ENCODE data around the gene REM2. TPM values are rescaled to one million over a fixed set of nuclear protein-coding genes. Genes with fewer than 3 reads are reported as not detected.

The REM2 gene
- total RNA-seq, 1 donor from 2014 or later, result 0.79 TPM

GRCh38 chr14:22845821-22846625 is 37.0 kb upstream of the REM2 start:
- Mint-ChIP-seq H3K27ac (ENCODE audit: unreplicated experiment) (peak overlapping the region; percentile 12), H3K27me3 (ENCODE audit: low read depth, unreplicated experiment) (no peaks in the 10 kb centered on the region), H3K9me3 (ENCODE audit: unreplicated experiment) (peaks cover 4% of the 10 kb centered on the region), H3K4me3 (ENCODE audit: unreplicated experiment) (no peak overlapping the region), H3K36me3 (ENCODE audit: low read depth, unreplicated experiment) (peaks cover 19% of the 10 kb centered on the region), H3K4me1 (ENCODE audit: low read depth, unreplicated experiment) (peaks cover 22% of the 10 kb centered on the region)
- Histone ChIP-seq H3K4me3 (ENCODE audit: insufficient read depth, low read depth, low read length) (no peak overlapping the region), H3K4me2 (ENCODE audit: low read length) (peak overlapping the region; percentile 33), H3K27ac (ENCODE audit: low read depth, low read length) (peak overlapping the region; percentile 74), H3K36me3 (ENCODE audit: insufficient read depth, low read length) (peaks cover 50% of the 10 kb centered on the region), H3K9ac (ENCODE audit: low read length) (peak overlapping the region; percentile 74), H3K4me1 (ENCODE audit: insufficient read depth, low read length) (peaks cover 53% of the 10 kb centered on the region), H3K27me3 (ENCODE audit: insufficient read depth, low read length) (no peaks in the 10 kb centered on the region), H4K20me1 (ENCODE audit: insufficient read depth, low read length) (peaks cover 52% of the 10 kb centered on the region), H3K79me2 (ENCODE audit: insufficient read depth, low read length) (peaks cover 50% of the 10 kb centered on the region), H3K9me3 (ENCODE audit: insufficient read depth, low read depth, low read length) (no peaks in the 10 kb centered on the region), H2AFZ (ENCODE audit: low read depth, low read length) (no peak overlapping the region)
- no peak for FAIRE-seq
- no peak for TF ChIP-seq CTCF (IDR thresholded peaks at IDR 0.05; ENCODE audit: insufficient read depth, low read depth, low read length)
- TF ChIP-seq EZH2 (IDR thresholded peaks at IDR 0.05; ENCODE audit: insufficient read depth, low read length), result no peak
- no peak for DNase-seq (ENCODE audit: low read depth)

- Mint-ChIP-seq H3K4me3 (ENCODE audit: unreplicated experiment) (no peak overlapping the region), H3K27me3 (ENCODE audit: low read depth, unreplicated experiment) (no peaks in the 10 kb centered on the region), H3K27ac (ENCODE audit: unreplicated experiment) (no peak overlapping the region), H3K4me1 (ENCODE audit: low read depth, unreplicated experiment) (peaks cover 26% of the 10 kb centered on the region), H3K9me3 (ENCODE audit: unreplicated experiment) (peaks cover 4% of the 10 kb centered on the region), H3K36me3 (ENCODE audit: low read depth, unreplicated experiment) (peaks cover 14% of the 10 kb centered on the region)
- Histone ChIP-seq H3K4me3 (ENCODE audit: insufficient read depth, low read depth, low read length) (no peak overlapping the region), H3K36me3 (ENCODE audit: insufficient read depth, low read length) (peaks cover 41% of the 10 kb centered on the region), H4K20me1 (ENCODE audit: insufficient read depth, low read length) (peaks cover 44% of the 10 kb centered on the region), H3K4me1 (ENCODE audit: insufficient read depth, low read length) (peaks cover 61% of the 10 kb centered on the region), H3K27ac (ENCODE audit: low read depth, low read length) (peak overlapping the region; percentile 74), H3K27me3 (ENCODE audit: insufficient read depth, low read length) (no peaks in the 10 kb centered on the region), H2AFZ (ENCODE audit: low read depth, low read length) (no peak overlapping the region), H3K9me3 (ENCODE audit: insufficient read depth, low read depth, low read length) (no peaks in the 10 kb centered on the region), H3K9ac (ENCODE audit: low read length) (peak overlapping the region; percentile 74), H3K79me2 (ENCODE audit: insufficient read depth, low read length) (peaks cover 42% of the 10 kb centered on the region), H3K4me2 (ENCODE audit: low read length) (peak overlapping the region; percentile 33)
- no peak for TF ChIP-seq CTCF (IDR thresholded peaks at IDR 0.05; ENCODE audit: insufficient read depth, low read depth, low read length)
- no peak for TF ChIP-seq EZH2 (IDR thresholded peaks at IDR 0.05; ENCODE audit: insufficient read depth, low read length)
- FAIRE-seq (no peak), DNase-seq (ENCODE audit: low read depth) (no peak)
These were observed 36.2 kb upstream of the REM2 start for GRCh38 chr14:22846811-22847307.
